ENCODE data around the gene IL1RAPL2.

IL1RAPL2 gene

GRCh38 chrX:105282077-105282476, 716.1 kb downstream of the IL1RAPL2 start:
- TF ChIP-seq ZNF362 (tag by site-specific recombination; IDR thresholded peaks at IDR 0.05) (no peak), ZNF133 (tag by site-specific recombination; IDR thresholded peaks at IDR 0.05) (no peak), KLF1 (tag by site-specific recombination; IDR thresholded peaks at IDR 0.05) (no peak), ZNF280C (tag by site-specific recombination; IDR thresholded peaks at IDR 0.05) (no peak), ZNF560 (tag by site-specific recombination; IDR thresholded peaks at IDR 0.05; ENCODE audit: borderline replicate concordance) (no peak), ZNF501 (tag by site-specific recombination; IDR thresholded peaks at IDR 0.05) (no peak), ZNF274 (IDR thresholded peaks at IDR 0.05; ENCODE audit: low read length) (no peak), ZNF274 (tag by site-specific recombination; IDR thresholded peaks at IDR 0.05; ENCODE audit: borderline replicate concordance) (no peak), ZNF518A (tag by site-specific recombination; conservative IDR thresholded peaks at IDR 0.05; ENCODE audit: low read depth) (no peak)
- no peak overlapping the region for H3K27ac ChIP-seq (ENCODE audit: extremely low read depth, low read depth, low read length)
- POLR2A ChIA-PET, result no interaction called here
- CTCF ChIA-PET, result interaction anchor here (0.7 kb wide), 1 partner anchor 92 kb away, joined by 3 read pairs; no protein-coding TSS in a partner anchor
- no peaks in the 10 kb centered on the region for H3K36me3 ChIP-seq (ENCODE audit: control insufficient read depth in 2 of 2, insufficient read depth in 1 of 2, low read length in 2 of 2)
- no peaks in the 10 kb centered on the region for H3K4me1 ChIP-seq (ENCODE audit: control insufficient read depth, insufficient read depth, low read length)
- H3K4me3 ChIP-seq (ENCODE audit: low read depth, low read length), result no peak overlapping the region
- no peaks in the 10 kb centered on the region for H3K9me3 ChIP-seq (ENCODE audit: control insufficient read depth, insufficient read depth, low read depth, low read length)

GRCh38 chrX:105297041-105297440, 731.0 kb downstream of the IL1RAPL2 start:
- Histone ChIP-seq H3K27ac (ENCODE audit: extremely low read depth, low read depth, low read length) (no peak overlapping the region), H3K4me3 (ENCODE audit: low read depth, low read length) (no peak overlapping the region), H3K36me3 (ENCODE audit: control insufficient read depth in 2 of 2, insufficient read depth in 1 of 2, low read length in 2 of 2) (no peaks in the 10 kb centered on the region), H3K9me3 (ENCODE audit: control insufficient read depth, insufficient read depth, low read depth, low read length) (no peaks in the 10 kb centered on the region), H3K4me1 (ENCODE audit: control insufficient read depth, insufficient read depth, low read length) (no peaks in the 10 kb centered on the region)
- ChIA-PET POLR2A (no interaction called here), CTCF (no interaction called here)
- no peak for TF ChIP-seq ZNF561 (tag by site-specific recombination; IDR thresholded peaks at IDR 0.05; ENCODE audit: borderline replicate concordance)

DNA sequence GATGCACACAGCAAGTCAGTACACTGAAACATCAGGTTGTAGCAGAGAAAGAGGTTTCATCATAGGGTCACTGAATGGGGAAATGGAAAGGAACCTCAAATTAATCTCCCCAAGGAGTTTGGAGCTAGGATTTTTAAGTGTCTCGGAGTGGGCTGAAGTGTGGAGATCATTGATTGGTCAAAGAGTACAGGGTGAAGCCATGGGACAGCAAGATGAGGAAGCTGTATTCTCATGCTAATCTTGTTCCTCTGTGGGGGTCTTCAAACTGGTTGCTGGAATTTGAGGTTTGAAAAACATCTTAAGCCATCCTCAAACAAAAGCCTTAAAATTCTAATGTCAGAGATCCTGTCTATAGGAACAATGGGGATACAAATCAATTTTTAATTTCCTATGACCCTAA, 733.3 kb downstream of the IL1RAPL2 start:
- Histone ChIP-seq H3K4me1 (ENCODE audit: control insufficient read depth, insufficient read depth, low read length) (no peaks in the 10 kb centered on the region), H3K4me3 (ENCODE audit: low read depth, low read length) (no peak overlapping the region), H3K36me3 (ENCODE audit: control insufficient read depth in 2 of 2, insufficient read depth in 1 of 2, low read length in 2 of 2) (no peaks in the 10 kb centered on the region), H3K9me3 (ENCODE audit: control insufficient read depth, insufficient read depth, low read depth, low read length) (no peaks in the 10 kb centered on the region), H3K27ac (ENCODE audit: extremely low read depth, low read depth, low read length) (no peak overlapping the region)
- ChIA-PET POLR2A (no interaction called here), CTCF (no interaction called here)
- TF ChIP-seq, protein P1, sequence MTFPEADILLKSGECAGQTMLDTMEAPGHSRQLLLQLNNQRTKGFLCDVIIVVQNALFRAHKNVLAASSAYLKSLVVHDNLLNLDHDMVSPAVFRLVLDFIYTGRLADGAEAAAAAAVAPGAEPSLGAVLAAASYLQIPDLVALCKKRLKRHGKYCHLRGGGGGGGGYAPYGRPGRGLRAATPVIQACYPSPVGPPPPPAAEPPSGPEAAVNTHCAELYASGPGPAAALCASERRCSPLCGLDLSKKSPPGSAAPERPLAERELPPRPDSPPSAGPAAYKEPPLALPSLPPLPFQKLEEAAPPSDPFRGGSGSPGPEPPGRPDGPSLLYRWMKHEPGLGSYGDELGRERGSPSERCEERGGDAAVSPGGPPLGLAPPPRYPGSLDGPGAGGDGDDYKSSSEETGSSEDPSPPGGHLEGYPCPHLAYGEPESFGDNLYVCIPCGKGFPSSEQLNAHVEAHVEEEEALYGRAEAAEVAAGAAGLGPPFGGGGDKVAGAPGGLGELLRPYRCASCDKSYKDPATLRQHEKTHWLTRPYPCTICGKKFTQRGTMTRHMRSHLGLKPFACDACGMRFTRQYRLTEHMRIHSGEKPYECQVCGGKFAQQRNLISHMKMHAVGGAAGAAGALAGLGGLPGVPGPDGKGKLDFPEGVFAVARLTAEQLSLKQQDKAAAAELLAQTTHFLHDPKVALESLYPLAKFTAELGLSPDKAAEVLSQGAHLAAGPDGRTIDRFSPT (tag by site-specific recombination; IDR thresholded peaks at IDR 0.05), result no peak
- TF ChIP-seq, protein P2, sequence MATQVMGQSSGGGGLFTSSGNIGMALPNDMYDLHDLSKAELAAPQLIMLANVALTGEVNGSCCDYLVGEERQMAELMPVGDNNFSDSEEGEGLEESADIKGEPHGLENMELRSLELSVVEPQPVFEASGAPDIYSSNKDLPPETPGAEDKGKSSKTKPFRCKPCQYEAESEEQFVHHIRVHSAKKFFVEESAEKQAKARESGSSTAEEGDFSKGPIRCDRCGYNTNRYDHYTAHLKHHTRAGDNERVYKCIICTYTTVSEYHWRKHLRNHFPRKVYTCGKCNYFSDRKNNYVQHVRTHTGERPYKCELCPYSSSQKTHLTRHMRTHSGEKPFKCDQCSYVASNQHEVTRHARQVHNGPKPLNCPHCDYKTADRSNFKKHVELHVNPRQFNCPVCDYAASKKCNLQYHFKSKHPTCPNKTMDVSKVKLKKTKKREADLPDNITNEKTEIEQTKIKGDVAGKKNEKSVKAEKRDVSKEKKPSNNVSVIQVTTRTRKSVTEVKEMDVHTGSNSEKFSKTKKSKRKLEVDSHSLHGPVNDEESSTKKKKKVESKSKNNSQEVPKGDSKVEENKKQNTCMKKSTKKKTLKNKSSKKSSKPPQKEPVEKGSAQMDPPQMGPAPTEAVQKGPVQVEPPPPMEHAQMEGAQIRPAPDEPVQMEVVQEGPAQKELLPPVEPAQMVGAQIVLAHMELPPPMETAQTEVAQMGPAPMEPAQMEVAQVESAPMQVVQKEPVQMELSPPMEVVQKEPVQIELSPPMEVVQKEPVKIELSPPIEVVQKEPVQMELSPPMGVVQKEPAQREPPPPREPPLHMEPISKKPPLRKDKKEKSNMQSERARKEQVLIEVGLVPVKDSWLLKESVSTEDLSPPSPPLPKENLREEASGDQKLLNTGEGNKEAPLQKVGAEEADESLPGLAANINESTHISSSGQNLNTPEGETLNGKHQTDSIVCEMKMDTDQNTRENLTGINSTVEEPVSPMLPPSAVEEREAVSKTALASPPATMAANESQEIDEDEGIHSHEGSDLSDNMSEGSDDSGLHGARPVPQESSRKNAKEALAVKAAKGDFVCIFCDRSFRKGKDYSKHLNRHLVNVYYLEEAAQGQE (tag by site-specific recombination; IDR thresholded peaks at IDR 0.05), result no peak
- no peak for TF ChIP-seq SP2 (tag by site-specific recombination; IDR thresholded peaks at IDR 0.05)
- TF ChIP-seq KLF10 (tag by site-specific recombination; IDR thresholded peaks at IDR 0.05), result no peak
- no peak for TF ChIP-seq ZNF561 (tag by site-specific recombination; IDR thresholded peaks at IDR 0.05; ENCODE audit: borderline replicate concordance)
- TF ChIP-seq, protein P3, sequence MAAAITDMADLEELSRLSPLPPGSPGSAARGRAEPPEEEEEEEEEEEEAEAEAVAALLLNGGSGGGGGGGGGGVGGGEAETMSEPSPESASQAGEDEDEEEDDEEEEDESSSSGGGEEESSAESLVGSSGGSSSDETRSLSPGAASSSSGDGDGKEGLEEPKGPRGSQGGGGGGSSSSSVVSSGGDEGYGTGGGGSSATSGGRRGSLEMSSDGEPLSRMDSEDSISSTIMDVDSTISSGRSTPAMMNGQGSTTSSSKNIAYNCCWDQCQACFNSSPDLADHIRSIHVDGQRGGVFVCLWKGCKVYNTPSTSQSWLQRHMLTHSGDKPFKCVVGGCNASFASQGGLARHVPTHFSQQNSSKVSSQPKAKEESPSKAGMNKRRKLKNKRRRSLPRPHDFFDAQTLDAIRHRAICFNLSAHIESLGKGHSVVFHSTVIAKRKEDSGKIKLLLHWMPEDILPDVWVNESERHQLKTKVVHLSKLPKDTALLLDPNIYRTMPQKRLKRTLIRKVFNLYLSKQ (tag by site-specific recombination; IDR thresholded peaks at IDR 0.05; ENCODE audit: borderline replicate concordance), result no peak

Data from HEK293 (cell line).